ENCODE data around the gene SGMS2.
"Not testable (repeated sequence)": the region's sequence is repeated elsewhere in the genome, so short reads cannot be mapped to it uniquely, and the experiment has no call there.

The SGMS2 gene

GRCh38 chr4:107902715-107903114, 78.0 kb downstream of the SGMS2 start:
- H3K9ac ChIP-seq (ENCODE audit: low read length): no peak overlapping the region
- no peaks in the 10 kb centered on the region for H3K9me3 ChIP-seq (ENCODE audit: control insufficient read depth, low read length)
- H3K4me1 ChIP-seq (ENCODE audit: control insufficient read depth, insufficient read depth, low read length): no peaks in the 10 kb centered on the region
- H3K36me3 ChIP-seq (ENCODE audit: control insufficient read depth, insufficient read depth, low read length): no peaks in the 10 kb centered on the region
- no peaks in the 10 kb centered on the region for H3K27me3 ChIP-seq (ENCODE audit: control insufficient read depth, insufficient read depth, low read length)
- H3K4me3 ChIP-seq (ENCODE audit: low read length): no peak overlapping the region

GRCh38 chr4:107905082-107905481, 80.3 kb downstream of the SGMS2 start:
- not testable (repeated sequence) for H3K4me3 ChIP-seq (ENCODE audit: low read length); H3K9me3 ChIP-seq (ENCODE audit: control insufficient read depth, low read length)

GRCh38 chr4:107906458-107907100, 81.8 kb downstream of the SGMS2 start:
- H3K4me3 ChIP-seq (ENCODE audit: low read length): no peak overlapping the region
- H3K9ac ChIP-seq (ENCODE audit: low read length): no peak overlapping the region
- H3K9me3 ChIP-seq (ENCODE audit: control insufficient read depth, low read length): no peaks in the 10 kb centered on the region
- H3K4me1 ChIP-seq (ENCODE audit: control insufficient read depth, insufficient read depth, low read length): no peaks in the 10 kb centered on the region
- no peaks in the 10 kb centered on the region for H3K27me3 ChIP-seq (ENCODE audit: control insufficient read depth, insufficient read depth, low read length)
- no peaks in the 10 kb centered on the region for H3K36me3 ChIP-seq (ENCODE audit: control insufficient read depth, insufficient read depth, low read length)

More at GRCh38 chr4:107905082-107905481, 80.3 kb downstream of the SGMS2 start:
- not testable (repeated sequence) for H3K9ac ChIP-seq (ENCODE audit: low read length); H3K4me1 ChIP-seq (ENCODE audit: control insufficient read depth, insufficient read depth, low read length); H3K36me3 ChIP-seq (ENCODE audit: control insufficient read depth, insufficient read depth, low read length); H3K27me3 ChIP-seq (ENCODE audit: control insufficient read depth, insufficient read depth, low read length)

DNA sequence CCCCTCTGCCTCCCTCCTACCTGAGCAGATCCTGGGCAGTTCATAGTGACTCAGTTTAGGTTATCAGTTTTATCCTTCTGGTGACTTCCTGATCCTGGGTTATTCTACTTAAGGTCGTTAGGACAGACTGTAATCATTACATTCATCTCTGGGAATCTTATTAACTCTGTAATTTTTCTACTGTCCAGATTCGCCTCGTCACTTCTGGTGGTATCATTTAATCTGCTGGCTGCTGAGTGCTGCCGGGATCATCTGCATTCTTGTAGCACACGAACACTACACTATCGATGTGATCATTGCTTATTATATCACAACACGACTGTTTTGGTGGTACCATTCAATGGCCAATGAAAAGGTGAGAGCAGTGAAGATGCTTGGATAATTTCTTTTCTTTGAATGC, 83.6 kb downstream of the SGMS2 start:
- Histone ChIP-seq H3K4me3 (ENCODE audit: low read length) (no peak overlapping the region), H3K9ac (ENCODE audit: low read length) (no peak overlapping the region), H3K36me3 (ENCODE audit: control insufficient read depth, insufficient read depth, low read length) (no peaks in the 10 kb centered on the region), H3K27me3 (ENCODE audit: control insufficient read depth, insufficient read depth, low read length) (no peaks in the 10 kb centered on the region), H3K4me1 (ENCODE audit: control insufficient read depth, insufficient read depth, low read length) (no peaks in the 10 kb centered on the region), H3K9me3 (ENCODE audit: control insufficient read depth, low read length) (no peaks in the 10 kb centered on the region)

GRCh38 chr4:107913283-107913899, 88.7 kb downstream of the SGMS2 start:
- H3K27me3 ChIP-seq (ENCODE audit: control insufficient read depth, insufficient read depth, low read length): no peaks in the 10 kb centered on the region
- H3K9me3 ChIP-seq (ENCODE audit: control insufficient read depth, low read length): no peaks in the 10 kb centered on the region
- H3K36me3 ChIP-seq (ENCODE audit: control insufficient read depth, insufficient read depth, low read length): no peaks in the 10 kb centered on the region
- peaks cover 4% of the 10 kb centered on the region for H3K4me1 ChIP-seq (ENCODE audit: control insufficient read depth, insufficient read depth, low read length)
- H3K4me3 ChIP-seq (ENCODE audit: low read length): no peak overlapping the region
- H3K9ac ChIP-seq (ENCODE audit: low read length): no peak overlapping the region

DNA sequence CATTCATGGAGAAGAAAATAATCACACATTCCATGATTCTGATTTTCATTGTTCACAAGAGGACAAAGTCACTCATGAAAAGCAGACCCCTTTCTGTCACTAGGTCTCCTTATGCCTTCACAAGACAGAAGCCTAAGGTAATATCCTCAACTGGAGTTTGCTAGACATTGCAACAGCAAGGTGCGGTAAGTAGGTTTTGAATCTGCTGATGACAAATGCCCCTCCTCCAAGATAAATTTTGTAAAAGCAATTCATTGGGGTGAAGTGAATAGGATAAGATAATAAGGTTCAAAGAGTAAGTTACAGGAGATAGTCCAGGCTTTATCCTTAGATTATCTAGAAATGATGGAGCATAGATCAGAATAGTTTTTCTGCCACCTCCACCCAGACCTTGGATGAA, 90.5 kb downstream of the SGMS2 start:
- H3K9ac ChIP-seq (ENCODE audit: low read length): no peak overlapping the region
- H3K27me3 ChIP-seq (ENCODE audit: control insufficient read depth, insufficient read depth, low read length): no peaks in the 10 kb centered on the region
- no peaks in the 10 kb centered on the region for H3K36me3 ChIP-seq (ENCODE audit: control insufficient read depth, insufficient read depth, low read length)

DNA sequence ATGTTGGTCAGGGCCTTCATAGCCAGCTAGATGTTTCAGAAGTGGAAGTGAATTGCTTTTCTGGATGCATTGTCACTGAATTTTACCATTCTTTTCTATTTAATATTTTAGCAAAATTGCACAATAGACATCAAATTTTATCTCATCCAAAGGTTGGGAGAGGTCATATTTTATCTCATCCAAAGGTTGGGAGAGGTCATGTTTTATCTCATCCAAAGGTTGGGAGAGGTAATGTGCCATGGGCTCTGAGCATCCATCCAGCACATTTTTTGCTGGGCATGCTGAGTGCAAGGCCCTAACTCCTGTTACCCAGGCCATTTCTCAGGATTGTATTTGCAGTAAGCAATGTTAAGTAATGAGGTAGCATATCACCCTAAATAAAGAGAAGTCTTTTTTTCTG, 91.9 kb downstream of the SGMS2 start:
- H3K9ac ChIP-seq (ENCODE audit: low read length): no peak overlapping the region
- H3K36me3 ChIP-seq (ENCODE audit: control insufficient read depth, insufficient read depth, low read length): no peaks in the 10 kb centered on the region
- no peaks in the 10 kb centered on the region for H3K27me3 ChIP-seq (ENCODE audit: control insufficient read depth, insufficient read depth, low read length)
- peaks cover 4% of the 10 kb centered on the region for H3K4me1 ChIP-seq (ENCODE audit: control insufficient read depth, insufficient read depth, low read length)
- H3K4me3 ChIP-seq (ENCODE audit: low read length): no peak overlapping the region
- H3K9me3 ChIP-seq (ENCODE audit: control insufficient read depth, low read length): no peaks in the 10 kb centered on the region

More for the DNA sequence above, 90.5 kb downstream of the SGMS2 start:
- no peaks in the 10 kb centered on the region for H3K9me3 ChIP-seq (ENCODE audit: control insufficient read depth, low read length)
- no peak overlapping the region for H3K4me3 ChIP-seq (ENCODE audit: low read length)
- peaks cover 4% of the 10 kb centered on the region for H3K4me1 ChIP-seq (ENCODE audit: control insufficient read depth, insufficient read depth, low read length)

DNA sequence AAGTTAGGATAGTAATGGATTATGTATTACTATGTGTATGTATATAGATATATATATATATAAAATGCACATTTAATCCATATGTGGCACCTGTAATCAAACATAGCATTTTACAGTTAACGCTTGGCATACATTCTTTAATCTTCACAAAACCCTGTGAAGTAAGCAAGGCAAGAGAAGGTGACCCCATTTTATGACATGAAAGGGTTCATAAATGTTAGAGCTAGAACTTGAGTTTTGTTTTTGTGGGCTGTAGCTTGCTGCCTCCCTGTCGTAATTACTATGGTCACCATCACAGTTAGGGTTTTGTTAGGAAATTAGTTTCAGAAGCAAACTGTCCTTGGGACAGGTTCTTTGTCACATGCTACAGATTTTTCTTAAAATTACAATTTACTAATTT, 92.8 kb downstream of the SGMS2 start:
- H3K9me3 ChIP-seq (ENCODE audit: control insufficient read depth, low read length): no peaks in the 10 kb centered on the region

GRCh38 chr4:107922486-107923473, 98.0 kb downstream of the SGMS2 start:
- H3K4me1 ChIP-seq (ENCODE audit: control insufficient read depth, insufficient read depth, low read length): no peaks in the 10 kb centered on the region
- H3K4me3 ChIP-seq (ENCODE audit: low read length): no peak overlapping the region
- no peaks in the 10 kb centered on the region for H3K36me3 ChIP-seq (ENCODE audit: control insufficient read depth, insufficient read depth, low read length)
- no peaks in the 10 kb centered on the region for H3K27me3 ChIP-seq (ENCODE audit: control insufficient read depth, insufficient read depth, low read length)
- H3K9me3 ChIP-seq (ENCODE audit: control insufficient read depth, low read length): no peaks in the 10 kb centered on the region
- no peak overlapping the region for H3K9ac ChIP-seq (ENCODE audit: low read length)

More for the DNA sequence above, 92.8 kb downstream of the SGMS2 start:
- peaks cover 4% of the 10 kb centered on the region for H3K4me1 ChIP-seq (ENCODE audit: control insufficient read depth, insufficient read depth, low read length)
- H3K9ac ChIP-seq (ENCODE audit: low read length): no peak overlapping the region
- H3K36me3 ChIP-seq (ENCODE audit: control insufficient read depth, insufficient read depth, low read length): no peaks in the 10 kb centered on the region
- no peak overlapping the region for H3K4me3 ChIP-seq (ENCODE audit: low read length)
- no peaks in the 10 kb centered on the region for H3K27me3 ChIP-seq (ENCODE audit: control insufficient read depth, insufficient read depth, low read length)

DNA sequence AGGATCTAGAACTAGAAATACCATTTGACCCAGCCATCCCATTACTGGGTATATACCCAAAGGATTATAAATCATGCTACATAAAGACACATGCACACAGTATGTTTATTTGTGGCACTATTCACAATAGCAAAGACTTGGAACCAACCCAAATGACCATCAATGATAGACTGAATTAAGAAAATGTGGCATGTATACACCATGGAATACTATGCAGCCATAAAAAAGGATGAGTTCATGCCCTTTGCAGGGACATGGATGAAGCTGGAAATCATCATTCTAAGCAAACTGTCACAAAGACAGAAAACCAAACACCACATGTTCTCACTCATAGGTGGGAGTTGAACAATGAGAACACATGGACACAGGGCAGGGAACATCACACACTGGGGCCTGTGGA, 101.0 kb downstream of the SGMS2 start:
- H3K9me3 ChIP-seq (ENCODE audit: control insufficient read depth, low read length); H3K36me3 ChIP-seq (ENCODE audit: control insufficient read depth, insufficient read depth, low read length); H3K4me3 ChIP-seq (ENCODE audit: low read length); H3K9ac ChIP-seq (ENCODE audit: low read length); H3K27me3 ChIP-seq (ENCODE audit: control insufficient read depth, insufficient read depth, low read length); H3K4me1 ChIP-seq (ENCODE audit: control insufficient read depth, insufficient read depth, low read length): not testable (repeated sequence)

- H3K4me3 ChIP-seq (ENCODE audit: low read length); H3K4me1 ChIP-seq (ENCODE audit: control insufficient read depth, insufficient read depth, low read length); H3K27me3 ChIP-seq (ENCODE audit: control insufficient read depth, insufficient read depth, low read length); H3K9ac ChIP-seq (ENCODE audit: low read length); H3K36me3 ChIP-seq (ENCODE audit: control insufficient read depth, insufficient read depth, low read length); H3K9me3 ChIP-seq (ENCODE audit: control insufficient read depth, low read length): not testable (repeated sequence)
Measured at GRCh38 chr4:107926875-107927274, 102.1 kb downstream of the SGMS2 start.

Measured in mucosa of stomach (tissue), 1 donor.